ENCODE measurements around the gene LRP1B.
"Not testable (repeated sequence)": the region's sequence is repeated elsewhere in the genome, so short reads cannot be mapped to it uniquely, and the experiment has no call there.

LRP1B gene

GRCh38 chr2:141301551-141301950 is 829.3 kb downstream of the LRP1B start:
- no peak for DNase-seq (ENCODE audit: low read depth)

GRCh38 chr2:141280037-141280436 is 850.8 kb downstream of the LRP1B start:
- DNase-seq (ENCODE audit: low read depth), result no peak

GRCh38 chr2:141271346-141271745 is 859.5 kb downstream of the LRP1B start:
- DNase-seq (ENCODE audit: low read depth), result no peak

- DNase-seq (ENCODE audit: low read depth), result no peak
These were observed 866.0 kb downstream of the LRP1B start for GRCh38 chr2:141264848-141265247.

GRCh38 chr2:141260911-141261310 is 869.9 kb downstream of the LRP1B start:
- DNase-seq (ENCODE audit: low read depth), result no peak

GRCh38 chr2:141259683-141260082 is 871.1 kb downstream of the LRP1B start:
- no peak for DNase-seq (ENCODE audit: low read depth)

- DNase-seq (ENCODE audit: low read depth), result no peak
These were observed 888.8 kb downstream of the LRP1B start for GRCh38 chr2:141242008-141242407.

- no peak for DNase-seq (ENCODE audit: low read depth)
These were observed 904.3 kb downstream of the LRP1B start for GRCh38 chr2:141226560-141226959.

GRCh38 chr2:141207036-141207385 is 923.8 kb downstream of the LRP1B start:
- no peak for DNase-seq (ENCODE audit: low read depth)

GRCh38 chr2:141201016-141201565 is 929.7 kb downstream of the LRP1B start:
- DNase-seq (ENCODE audit: low read depth), result no peak

GRCh38 chr2:141200191-141200590 is 930.6 kb downstream of the LRP1B start:
- DNase-seq (ENCODE audit: low read depth), result no peak

GRCh38 chr2:141199711-141200110 is 931.1 kb downstream of the LRP1B start:
- no peak for DNase-seq (ENCODE audit: low read depth)

- DNase-seq (ENCODE audit: low read depth), result no peak
These were observed 935.7 kb downstream of the LRP1B start for GRCh38 chr2:141195087-141195486.

GRCh38 chr2:141187075-141187439 is 943.8 kb downstream of the LRP1B start:
- DNase-seq (ENCODE audit: low read depth), result no peak

- DNase-seq (ENCODE audit: low read depth), result no peak
These were observed 944.3 kb downstream of the LRP1B start for GRCh38 chr2:141186413-141187074.

GRCh38 chr2:141182246-141182645 is 948.6 kb downstream of the LRP1B start:
- DNase-seq (ENCODE audit: low read depth), result no peak

GRCh38 chr2:141169117-141169516 is 961.7 kb downstream of the LRP1B start:
- DNase-seq (ENCODE audit: low read depth), result not testable (repeated sequence)

- no peak for DNase-seq (ENCODE audit: low read depth)
These were observed 968.5 kb downstream of the LRP1B start for GRCh38 chr2:141162314-141162713.

- no peak for DNase-seq (ENCODE audit: low read depth)
These were observed 979.1 kb downstream of the LRP1B start for GRCh38 chr2:141151611-141152286.

GRCh38 chr2:141142025-141142424 is 988.8 kb downstream of the LRP1B start:
- DNase-seq (ENCODE audit: low read depth), result no peak

- no peak for DNase-seq (ENCODE audit: low read depth)
These were observed 993.6 kb downstream of the LRP1B start for GRCh38 chr2:141137122-141137693.

GRCh38 chr2:141133883-141134282 is 996.9 kb downstream of the LRP1B start:
- DNase-seq (ENCODE audit: low read depth), result no peak

GRCh38 chr2:141125432-141125831 is 1005.4 kb downstream of the LRP1B start:
- no peak for DNase-seq (ENCODE audit: low read depth)
